Measurements from ENCODE around the gene MYO1H. TPM values are rescaled to one million over a fixed set of nuclear protein-coding genes. Genes with fewer than 3 reads are reported as not detected.

MYO1H gene
- total RNA-seq, 1 donor from 2014 or later: not detected

GRCh38 chr12:109459247-109459646 lies 111.5 kb downstream of the MYO1H start:
- Histone ChIP-seq H3K4me2 (peak overlapping the region; percentile 66), H3K36me3 (no peaks in the 10 kb centered on the region), H3F3A (ENCODE audit: low read depth) (peaks cover 20% of the 10 kb centered on the region), H3K9ac (no peak overlapping the region), H3K79me2 (ENCODE audit: low read depth) (peaks cover 47% of the 10 kb centered on the region), H3K9me3 (ENCODE audit: low read depth) (no peaks in the 10 kb centered on the region), H4K20me1 (ENCODE audit: low read depth) (peaks cover 72% of the 10 kb centered on the region), H3K27me3 (no peaks in the 10 kb centered on the region), H3K4me3 (peak overlapping the region; percentile 23), H3K4me1 (peaks cover 40% of the 10 kb centered on the region), H3K27ac (no peak overlapping the region), H2AFZ (replicated peaks) (no peak overlapping the region)
- no peaks in the 10 kb centered on the region for H3K9me3 Mint-ChIP-seq
- H3K4me1 Mint-ChIP-seq: peaks cover 75% of the 10 kb centered on the region
- H3K27me3 Mint-ChIP-seq (ENCODE audit: insufficient read depth, low read depth): peaks cover 4% of the 10 kb centered on the region
- peak overlapping the region; percentile 14 for H3K4me3 Mint-ChIP-seq
- peak overlapping the region; percentile 97 for H3K27ac Mint-ChIP-seq
- DNase-seq (ENCODE audit: low spot score): no peak
- TF ChIP-seq, protein P1, sequence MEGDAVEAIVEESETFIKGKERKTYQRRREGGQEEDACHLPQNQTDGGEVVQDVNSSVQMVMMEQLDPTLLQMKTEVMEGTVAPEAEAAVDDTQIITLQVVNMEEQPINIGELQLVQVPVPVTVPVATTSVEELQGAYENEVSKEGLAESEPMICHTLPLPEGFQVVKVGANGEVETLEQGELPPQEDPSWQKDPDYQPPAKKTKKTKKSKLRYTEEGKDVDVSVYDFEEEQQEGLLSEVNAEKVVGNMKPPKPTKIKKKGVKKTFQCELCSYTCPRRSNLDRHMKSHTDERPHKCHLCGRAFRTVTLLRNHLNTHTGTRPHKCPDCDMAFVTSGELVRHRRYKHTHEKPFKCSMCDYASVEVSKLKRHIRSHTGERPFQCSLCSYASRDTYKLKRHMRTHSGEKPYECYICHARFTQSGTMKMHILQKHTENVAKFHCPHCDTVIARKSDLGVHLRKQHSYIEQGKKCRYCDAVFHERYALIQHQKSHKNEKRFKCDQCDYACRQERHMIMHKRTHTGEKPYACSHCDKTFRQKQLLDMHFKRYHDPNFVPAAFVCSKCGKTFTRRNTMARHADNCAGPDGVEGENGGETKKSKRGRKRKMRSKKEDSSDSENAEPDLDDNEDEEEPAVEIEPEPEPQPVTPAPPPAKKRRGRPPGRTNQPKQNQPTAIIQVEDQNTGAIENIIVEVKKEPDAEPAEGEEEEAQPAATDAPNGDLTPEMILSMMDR (IDR thresholded peaks at IDR 0.05): no peak
- TF ChIP-seq EZH2phosphoT487 (IDR thresholded peaks at IDR 0.05) (no peak), EZH2 (IDR thresholded peaks at IDR 0.05) (no peak)
- H3K36me3 Mint-ChIP-seq: peaks cover 27% of the 10 kb centered on the region

DNA sequence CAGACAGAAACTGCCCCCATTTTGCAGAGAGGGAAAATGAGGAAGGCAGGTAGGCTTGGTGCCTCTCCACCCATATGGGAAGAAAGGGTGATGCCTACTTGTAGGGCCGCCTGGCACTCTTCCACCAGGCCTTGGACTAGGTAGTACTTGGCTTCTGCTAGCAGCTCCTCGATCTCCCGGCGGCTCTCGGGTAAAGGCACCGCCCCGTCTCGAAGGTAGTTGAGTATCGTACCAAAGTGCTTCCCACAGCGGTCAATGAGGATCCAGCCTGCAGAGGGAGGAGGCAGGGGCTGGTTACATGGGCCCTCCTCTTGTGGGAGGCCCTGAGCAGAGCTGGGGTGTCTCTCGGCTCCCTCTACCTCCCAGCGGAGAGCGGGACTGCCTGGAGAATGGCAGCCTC lies 112.8 kb downstream of the MYO1H start:
- H4K20me1 ChIP-seq (ENCODE audit: low read depth): peaks cover 85% of the 10 kb centered on the region
- Mint-ChIP-seq H3K4me3 (peak overlapping the region; percentile 19), H3K27me3 (ENCODE audit: insufficient read depth, low read depth) (peaks cover 4% of the 10 kb centered on the region), H3K4me1 (peaks cover 87% of the 10 kb centered on the region), H3K27ac (peak overlapping the region; percentile 100), H3K9me3 (no peaks in the 10 kb centered on the region), H3K36me3 (peaks cover 30% of the 10 kb centered on the region)
- TF ChIP-seq EZH2 (IDR thresholded peaks at IDR 0.05) (no peak), EZH2phosphoT487 (IDR thresholded peaks at IDR 0.05) (no peak)
- TF ChIP-seq, protein P1 (IDR thresholded peaks at IDR 0.05): no peak
- H3K4me2 ChIP-seq: no peak overlapping the region
- no peak overlapping the region for H2AFZ ChIP-seq (replicated peaks)
- no peaks in the 10 kb centered on the region for H3K36me3 ChIP-seq
- peaks cover 20% of the 10 kb centered on the region for H3F3A ChIP-seq (ENCODE audit: low read depth)
- H3K27ac ChIP-seq: no peak overlapping the region
- H3K9ac ChIP-seq: no peak overlapping the region
- H3K79me2 ChIP-seq (ENCODE audit: low read depth): peaks cover 54% of the 10 kb centered on the region
- no peak for DNase-seq (ENCODE audit: low spot score)
- H3K4me1 ChIP-seq: peaks cover 40% of the 10 kb centered on the region
- H3K27me3 ChIP-seq: no peaks in the 10 kb centered on the region
- no peaks in the 10 kb centered on the region for H3K9me3 ChIP-seq (ENCODE audit: low read depth)
- no peak overlapping the region for H3K4me3 ChIP-seq

DNA sequence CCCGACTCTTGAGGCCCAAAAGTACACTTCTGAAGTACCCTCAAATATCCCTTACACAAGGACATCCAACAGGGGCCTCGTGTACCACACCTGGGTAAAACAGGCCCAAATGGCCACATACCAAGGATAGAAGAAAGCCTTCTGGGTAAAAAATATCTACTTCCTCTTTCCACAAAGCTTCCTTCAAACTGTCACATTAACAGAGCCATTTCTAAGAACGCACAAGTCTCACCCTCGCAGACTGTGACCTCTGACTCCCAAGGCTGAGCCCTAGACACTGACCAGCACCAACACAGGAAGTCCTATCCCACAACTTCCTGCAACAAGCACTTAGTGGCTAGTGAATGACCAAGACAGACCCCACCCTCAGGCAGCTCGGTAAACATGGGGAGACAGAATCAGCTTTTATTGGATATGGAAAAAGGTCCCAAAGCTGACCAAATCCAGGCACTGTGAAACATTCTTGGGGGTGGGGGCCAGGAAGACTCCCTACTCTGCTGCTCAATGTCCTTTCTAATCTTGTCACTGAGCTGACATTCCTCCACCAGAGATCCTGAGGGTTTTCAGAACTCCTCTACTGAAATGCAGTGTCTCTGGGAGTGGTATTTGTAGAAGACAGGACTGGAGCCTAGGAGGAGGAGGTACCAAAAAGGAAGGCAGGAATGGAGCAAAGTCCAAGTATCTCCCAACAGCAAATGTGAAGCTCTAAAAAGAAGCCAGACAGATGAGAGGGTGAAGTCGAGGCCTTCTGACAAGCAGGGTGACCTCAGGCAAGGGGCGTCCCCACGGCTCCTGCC lies 113.5 kb downstream of the MYO1H start:
- Histone ChIP-seq H2AFZ (replicated peaks) (no peak overlapping the region), H3K27me3 (no peaks in the 10 kb centered on the region), H3K27ac (no peak overlapping the region), H3F3A (ENCODE audit: low read depth) (peaks cover 20% of the 10 kb centered on the region), H3K9me3 (ENCODE audit: low read depth) (no peaks in the 10 kb centered on the region), H3K4me1 (peaks cover 40% of the 10 kb centered on the region), H3K9ac (no peak overlapping the region), H3K79me2 (ENCODE audit: low read depth) (peaks cover 60% of the 10 kb centered on the region), H4K20me1 (ENCODE audit: low read depth) (peaks cover 92% of the 10 kb centered on the region), H3K4me3 (no peak overlapping the region), H3K36me3 (no peaks in the 10 kb centered on the region), H3K4me2 (no peak overlapping the region)
- Mint-ChIP-seq H3K4me1 (peaks cover 91% of the 10 kb centered on the region), H3K9me3 (no peaks in the 10 kb centered on the region), H3K27me3 (ENCODE audit: insufficient read depth, low read depth) (peaks cover 4% of the 10 kb centered on the region), H3K27ac (peak overlapping the region; percentile 100), H3K36me3 (peaks cover 30% of the 10 kb centered on the region), H3K4me3 (peak overlapping the region; percentile 33)
- DNase-seq (ENCODE audit: low spot score): no peak
- TF ChIP-seq EZH2 (IDR thresholded peaks at IDR 0.05): no peak
- no peak for TF ChIP-seq EZH2phosphoT487 (IDR thresholded peaks at IDR 0.05)
- TF ChIP-seq, protein P1 (IDR thresholded peaks at IDR 0.05): no peak

All from neural progenitor cell (in vitro differentiated cells).